HPDE6-E6E7 (cell line): ENCODE data around the gene ZSWIM7.
A peak's percentile ranks its signal among the peaks of the same experiment; 100 is the strongest.

ENCODE experiments used
- DNase-seq: peaks from one replicate; pipeline ENCODE4 v3.0.0; 2011; ENCODE audit warnings: missing footprints; ENCODE audit errors: extremely low spot score

The ZSWIM7 gene, protein sequence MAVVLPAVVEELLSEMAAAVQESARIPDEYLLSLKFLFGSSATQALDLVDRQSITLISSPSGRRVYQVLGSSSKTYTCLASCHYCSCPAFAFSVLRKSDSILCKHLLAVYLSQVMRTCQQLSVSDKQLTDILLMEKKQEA

DNA sequence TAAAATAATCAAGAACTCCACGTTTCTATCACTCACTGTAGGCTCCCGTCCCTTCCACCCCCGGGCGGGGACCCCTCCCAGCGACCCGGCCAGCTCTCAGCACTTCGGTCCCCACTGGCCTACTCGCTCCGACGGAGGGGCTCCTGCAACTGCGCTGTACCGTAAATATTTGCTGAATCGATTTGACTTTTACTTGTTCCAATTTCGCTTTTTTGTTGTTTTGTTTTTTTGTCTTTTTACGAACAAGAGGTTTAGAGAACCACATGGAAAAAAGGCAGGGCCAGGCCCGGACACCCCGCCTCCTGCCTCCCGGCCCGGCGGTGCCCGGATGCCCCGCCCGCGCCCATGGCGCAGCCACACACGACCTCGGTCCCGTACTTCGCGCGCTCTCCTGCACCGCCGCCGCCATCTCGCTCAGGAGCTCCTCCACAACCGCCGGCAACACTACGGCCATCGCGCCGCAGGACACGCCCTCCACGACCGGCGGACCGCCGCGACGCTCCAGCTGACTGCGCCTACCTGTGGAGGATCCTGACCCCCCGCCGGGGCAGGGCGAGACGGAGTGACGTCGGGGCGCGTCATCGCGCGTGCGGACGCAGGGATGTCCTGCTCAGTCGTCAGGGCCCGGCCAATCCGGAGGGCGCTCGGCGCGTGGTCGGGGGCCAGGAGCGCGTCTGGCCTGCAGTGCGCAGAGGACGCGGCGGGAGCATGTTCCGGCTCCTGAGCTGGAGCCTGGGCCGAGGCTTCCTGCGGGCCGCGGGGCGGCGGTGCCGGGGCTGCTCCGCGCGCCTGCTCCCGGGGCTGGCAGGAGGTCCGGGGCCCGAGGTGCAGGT, at the start of gene ZSWIM7, which contains the start of gene TTC19:
Gene ZSWIM7, minus strand, starts transcription at position 564 of the 833 bp plus-strand sequence. Its CDS starts 110 bp downstream, at position 454.
Gene TTC19, plus strand, starts transcription at position 684 of the 833 bp plus-strand sequence. Its CDS starts 25 bp downstream, at position 709.
- DNase-seq = peak; percentile 98

DNA sequence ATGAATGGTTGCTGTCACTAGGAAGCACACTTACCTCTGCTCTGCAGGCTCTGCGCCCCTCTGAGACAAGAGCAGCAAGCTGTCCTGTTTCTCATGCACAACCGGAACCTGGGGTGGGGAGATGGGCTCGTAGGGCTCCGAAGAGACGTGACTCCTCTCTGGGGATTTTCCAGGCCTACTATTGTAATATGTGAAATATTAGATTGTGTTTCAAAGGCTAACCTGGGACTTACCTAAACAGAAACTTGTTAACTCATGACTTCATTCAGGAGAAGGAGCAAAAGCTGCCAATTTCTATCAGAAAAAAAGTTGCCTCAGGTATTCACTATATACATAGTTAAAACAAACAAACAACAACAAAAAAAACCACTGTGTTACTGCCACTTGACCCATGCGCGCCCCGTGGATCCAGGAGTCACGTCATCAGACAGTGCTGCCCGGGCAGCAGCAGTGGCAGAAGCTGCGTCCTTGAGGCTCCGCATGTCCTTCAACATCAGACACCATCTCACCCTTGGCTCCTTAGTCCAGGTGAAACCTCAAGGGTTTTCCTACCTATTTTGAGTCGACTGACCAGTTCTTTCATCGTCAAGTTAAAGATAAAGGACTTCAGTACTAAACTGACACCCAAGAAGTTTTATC, 49.4 kb upstream of the ZSWIM7 start:
- no peak for DNase-seq

DNA sequence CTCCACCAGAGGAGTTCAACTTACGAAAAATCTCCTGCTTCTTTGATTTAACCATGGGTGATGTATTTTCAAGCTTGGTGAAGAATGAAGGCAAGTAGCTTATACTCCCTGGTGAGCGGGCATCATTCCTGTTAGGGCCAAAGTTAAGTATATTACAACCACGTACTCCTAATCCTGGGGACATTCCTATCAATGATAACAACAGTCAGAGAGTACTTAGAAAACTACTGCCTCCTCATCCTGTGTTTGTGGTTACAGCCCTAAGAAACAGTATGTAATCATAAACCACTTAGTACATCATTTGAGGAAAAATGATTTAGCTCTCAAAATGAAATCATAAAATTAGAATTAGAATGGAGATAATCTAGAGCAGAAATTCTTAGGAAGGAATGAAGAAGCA, 47.5 kb upstream of the ZSWIM7 start:
- DNase-seq = no peak

DNA sequence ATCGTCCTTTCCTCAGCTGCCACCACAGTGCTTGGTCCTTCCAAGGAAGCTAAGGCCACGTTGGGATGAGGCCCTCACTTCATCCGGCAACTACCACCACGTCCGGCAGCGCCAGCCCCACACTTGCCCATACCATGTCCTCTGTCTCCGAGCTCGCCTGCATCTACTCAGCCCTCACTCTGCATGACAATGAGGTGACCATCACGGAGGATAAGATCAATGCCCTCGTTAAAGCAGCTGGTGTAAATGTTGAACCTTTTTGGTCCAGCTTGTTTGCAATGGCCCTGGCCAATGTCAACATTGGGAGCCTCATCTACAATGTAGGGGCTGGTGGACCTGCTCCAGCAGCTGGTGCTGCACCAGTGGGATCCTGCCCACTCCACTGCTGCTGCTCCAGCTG, 45.0 kb upstream of the ZSWIM7 start:
- no peak for DNase-seq

DNA sequence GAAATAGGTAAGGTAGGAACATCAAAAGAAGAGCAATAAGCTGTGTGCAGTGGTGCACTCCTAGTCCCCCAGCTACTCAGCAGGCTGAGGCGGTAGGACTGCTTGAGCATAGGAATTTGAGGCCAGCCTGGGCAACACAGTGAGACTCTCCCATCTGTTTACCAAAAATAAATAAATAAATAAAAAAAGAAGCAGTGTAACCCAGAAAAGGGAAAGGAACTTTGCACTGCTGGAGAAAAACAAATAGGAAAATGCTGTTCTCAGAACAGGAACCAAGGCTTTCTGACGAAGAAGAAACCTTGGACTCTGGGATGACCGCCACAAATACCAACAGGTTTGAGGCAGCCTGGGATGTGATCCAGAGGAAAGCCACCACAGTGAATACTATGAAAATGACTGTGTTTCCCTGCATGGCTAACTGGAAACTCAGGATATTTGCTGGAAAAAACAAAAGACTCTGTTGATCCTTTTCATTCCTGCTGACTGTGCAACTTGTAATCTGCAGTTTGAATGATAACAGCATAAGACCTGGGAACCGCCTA, 41.3 kb upstream of the ZSWIM7 start:
- no peak for DNase-seq

- DNase-seq = no peak
Observed at GRCh38 chr17:16037636-16038035, 38.1 kb upstream of the ZSWIM7 start.

DNA sequence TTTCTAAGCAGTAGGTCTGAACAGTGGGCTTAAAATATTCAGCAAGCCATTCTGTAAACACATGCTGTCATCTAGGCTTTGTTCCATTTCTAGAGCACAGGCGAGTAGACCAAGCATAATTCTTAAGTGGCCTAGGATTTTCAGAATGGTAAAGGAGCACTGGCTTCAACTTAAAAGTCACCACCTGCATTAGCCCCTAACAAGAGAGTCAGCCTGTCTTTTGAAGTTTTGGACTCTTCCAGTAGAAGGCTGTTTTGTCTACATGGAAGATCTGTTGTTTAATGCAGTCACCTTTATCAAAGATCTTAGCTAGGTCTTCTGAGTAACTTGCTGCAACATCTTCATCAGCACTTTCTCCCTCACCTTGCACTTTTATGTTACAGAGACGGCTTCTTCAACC, 36.8 kb upstream of the ZSWIM7 start:
- no peak for DNase-seq

- DNase-seq = no peak
Observed at GRCh38 chr17:16033729-16034349, 34.3 kb upstream of the ZSWIM7 start.

GRCh38 chr17:16027708-16028584, 28.4 kb upstream of the ZSWIM7 start:
- DNase-seq = peak; percentile 94

- no peak for DNase-seq
Observed at GRCh38 chr17:16026895-16027294, 27.4 kb upstream of the ZSWIM7 start.

DNA sequence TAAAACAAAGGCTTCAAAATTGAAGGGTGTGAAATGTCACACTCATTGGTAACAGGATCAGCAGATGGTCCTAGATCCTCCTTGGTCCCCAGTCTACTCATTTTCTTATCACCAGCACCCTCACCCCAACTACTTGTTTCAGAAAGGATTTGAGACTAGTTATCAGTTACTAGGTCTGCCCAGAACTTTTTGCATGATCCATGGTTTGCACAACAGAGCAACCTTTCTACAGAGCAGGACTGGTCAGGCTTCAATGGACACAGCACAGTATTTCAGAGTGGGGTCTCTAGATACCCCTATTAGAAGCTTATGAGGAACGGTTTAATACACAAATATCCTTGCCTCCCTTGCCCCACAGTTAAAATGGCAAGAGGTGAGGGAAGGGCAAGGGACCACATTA, 25.7 kb upstream of the ZSWIM7 start:
- no peak for DNase-seq

GRCh38 chr17:16023881-16024280, 24.4 kb upstream of the ZSWIM7 start:
- no peak for DNase-seq

DNA sequence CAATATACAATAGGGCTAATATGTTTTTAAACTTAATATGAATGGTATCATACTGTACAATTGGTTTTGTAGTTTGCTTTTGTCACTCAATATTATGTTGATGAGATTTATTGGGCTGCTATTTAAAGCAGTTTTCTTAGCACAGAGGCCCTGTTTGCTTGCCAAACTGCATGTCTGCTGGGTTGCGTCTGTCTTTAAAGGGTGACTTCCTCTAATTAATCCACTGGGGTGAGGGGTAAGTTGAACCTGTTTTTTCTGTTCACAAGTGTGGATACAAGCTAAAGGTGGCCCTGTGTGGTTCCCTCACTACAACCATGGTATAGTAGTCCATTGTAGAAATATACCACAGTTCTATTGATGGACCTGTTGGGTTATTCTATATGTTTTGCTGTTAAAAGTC, 19.8 kb upstream of the ZSWIM7 start:
- no peak for DNase-seq

- no peak for DNase-seq
Observed at GRCh38 chr17:16013943-16014407, 14.5 kb upstream of the ZSWIM7 start.

- no peak for DNase-seq
Observed at GRCh38 chr17:16007439-16007838, 7.9 kb upstream of the ZSWIM7 start.

DNA sequence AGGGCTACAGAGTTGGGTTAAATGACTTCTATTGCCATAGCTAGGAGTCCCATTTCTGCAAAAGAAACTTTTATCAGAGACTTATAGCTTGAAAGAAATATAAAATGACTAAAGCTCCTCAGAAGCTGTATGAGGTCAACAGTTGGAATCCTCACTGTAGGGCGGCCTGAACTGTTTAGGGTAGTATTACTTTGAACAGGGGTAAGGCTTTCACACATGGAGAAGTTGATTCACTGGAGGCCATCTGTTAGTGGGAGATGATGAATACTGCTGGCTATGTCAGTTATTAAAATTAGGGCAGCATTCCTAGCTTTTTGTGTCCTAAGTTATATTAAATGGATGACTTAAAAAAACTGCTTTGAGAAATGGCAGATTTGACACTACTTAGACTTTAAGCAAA, 6.1 kb upstream of the ZSWIM7 start:
- no peak for DNase-seq

DNA sequence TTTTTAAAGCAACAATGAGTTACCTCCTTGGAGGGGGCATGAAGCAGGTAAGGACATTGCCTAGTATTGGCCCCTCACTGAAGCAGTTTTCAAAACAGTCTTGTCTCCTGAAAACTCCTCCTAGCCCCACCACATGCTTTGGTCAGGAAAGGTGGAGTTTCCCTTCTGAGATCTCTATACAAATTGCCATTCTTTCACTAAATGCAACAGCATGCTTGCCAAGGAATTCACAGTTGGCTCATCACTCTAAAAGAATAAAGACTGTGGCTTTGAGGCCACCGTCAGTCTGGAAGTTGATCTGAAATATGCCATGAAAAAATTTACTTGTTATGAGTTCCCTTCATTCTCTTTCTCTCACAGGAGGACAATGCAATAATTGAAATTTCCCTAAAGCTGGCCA, 4.3 kb upstream of the ZSWIM7 start:
- no peak for DNase-seq

DNA sequence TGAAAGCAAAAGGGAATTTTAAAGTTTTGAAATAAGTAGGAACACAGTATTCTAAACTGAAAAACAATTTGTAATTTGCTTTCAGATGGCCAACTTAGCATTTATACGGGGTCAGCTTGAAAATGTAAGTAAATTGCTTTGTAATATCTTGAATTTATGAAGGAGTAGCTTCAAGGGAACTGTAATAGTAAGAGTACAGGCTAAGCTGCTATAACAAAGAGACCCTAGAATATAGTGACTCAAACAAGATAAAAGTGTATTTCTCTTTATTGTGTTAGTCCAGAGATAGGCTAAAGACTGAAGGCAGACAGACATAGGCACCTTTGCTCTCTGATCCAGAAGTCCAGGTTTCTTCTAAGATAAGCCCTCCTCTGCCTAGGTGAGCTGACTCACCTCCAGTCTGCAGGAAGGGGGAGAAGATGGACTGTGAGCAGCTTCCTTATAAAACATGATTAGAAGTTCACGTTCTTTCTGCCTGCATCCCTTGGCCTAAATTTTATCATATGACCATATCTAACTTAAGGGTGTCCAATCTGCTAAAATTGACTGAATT, 3.3 kb upstream of the ZSWIM7 start:
- DNase-seq = no peak

DNA sequence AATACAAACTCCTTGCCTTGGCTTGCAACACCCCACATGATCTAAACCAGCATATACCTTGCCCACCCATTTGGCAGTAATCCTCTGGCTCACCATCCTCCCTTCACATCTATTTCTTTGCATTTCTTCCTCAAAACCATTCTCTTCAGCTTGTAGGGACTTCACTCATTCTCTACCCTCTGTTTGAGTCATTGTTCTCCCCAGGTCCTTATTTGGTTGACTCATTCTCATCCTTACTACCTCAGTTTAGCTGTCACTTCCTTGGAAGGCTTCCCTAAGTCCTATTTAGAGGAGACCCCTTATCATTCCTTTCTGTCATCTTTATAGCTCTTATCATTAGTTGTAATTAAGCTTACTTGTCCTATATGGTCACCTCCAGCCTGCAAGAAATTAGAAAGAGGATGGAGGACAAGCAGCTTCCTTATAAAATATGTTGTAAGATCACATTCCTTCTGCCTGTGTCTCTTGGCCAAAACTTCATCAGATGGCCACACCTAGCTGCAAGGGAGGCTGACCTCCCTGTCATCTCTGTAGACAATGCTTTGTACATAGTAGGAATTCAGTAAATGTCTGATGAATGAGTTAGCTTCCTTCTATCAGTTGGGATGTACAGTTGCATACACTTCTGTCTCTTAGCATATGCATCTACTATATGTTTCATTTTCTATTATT, 1.9 kb upstream of the ZSWIM7 start:
- DNase-seq = no peak
